Measurements from ENCODE around the gene MGAT4B.

GRCh38 chr5:179852993-179853547 is 46.4 kb upstream of the MGAT4B start:
- TF ChIP-seq CTCF (conservative IDR thresholded peaks at IDR 0.05 in 1 of 2, IDR thresholded peaks at IDR 0.05 in 1 of 2; ENCODE audit: low read depth in 1 of 2, low read length in 2 of 2), result no peak
- TF ChIP-seq EZH2 (IDR thresholded peaks at IDR 0.05; ENCODE audit: low read length, missing control alignments), result no peak

Measured in fibroblast of lung (primary cell).